ENCODE measurements around the gene USP2. TPM values are rescaled to one million over a fixed set of nuclear protein-coding genes. Genes with fewer than 3 reads are reported as not detected.

Gene USP2
- polyA plus RNA-seq, 1 donor (not counting 4 experiments of a cell fraction or from before 2014, with no cell fraction given): 0.35 TPM

DNA sequence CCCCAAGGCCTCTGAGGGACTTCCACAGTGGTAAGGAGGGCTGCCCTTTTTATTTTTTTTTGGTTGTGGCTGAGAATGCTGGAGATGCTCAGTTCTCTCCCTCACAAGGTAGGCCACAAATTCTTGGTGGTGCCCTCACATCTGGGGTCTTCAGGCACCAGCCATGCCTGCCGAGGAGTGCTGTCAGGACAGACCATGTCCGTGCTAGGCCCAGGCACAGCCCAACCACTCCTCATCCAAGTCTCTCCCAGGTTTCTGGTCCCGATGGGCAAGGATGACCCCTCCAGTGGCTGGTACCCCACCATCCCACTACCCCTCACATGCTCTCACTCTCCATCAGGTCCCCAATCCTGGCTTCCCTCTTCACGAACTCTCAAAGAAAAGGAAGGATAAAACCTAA, 37.3 kb upstream of the USP2 start:
- no peak for DNase-seq (ENCODE audit: low read depth, low spot score)
- peaks cover 39% of the 10 kb centered on the region for H3K27me3 ChIP-seq (ENCODE audit: control insufficient read depth, extremely low read depth, insufficient read depth, low read length)
- H3K79me2 ChIP-seq (ENCODE audit: control insufficient read depth, insufficient read depth, low read length): no peaks in the 10 kb centered on the region
- no peak overlapping the region for H3K4me3 ChIP-seq (ENCODE audit: control insufficient read depth in 2 of 3, extremely low read depth in 1 of 3, insufficient read depth in 2 of 3, low read depth in 1 of 3, low read length in 3 of 3)
- no peak for FAIRE-seq
- H3K9me3 ChIP-seq (ENCODE audit: control insufficient read depth, low read depth, low read length): no peaks in the 10 kb centered on the region
- TF ChIP-seq EZH2 (IDR thresholded peaks at IDR 0.05; ENCODE audit: low read length): no peak
- TF ChIP-seq, protein P1, sequence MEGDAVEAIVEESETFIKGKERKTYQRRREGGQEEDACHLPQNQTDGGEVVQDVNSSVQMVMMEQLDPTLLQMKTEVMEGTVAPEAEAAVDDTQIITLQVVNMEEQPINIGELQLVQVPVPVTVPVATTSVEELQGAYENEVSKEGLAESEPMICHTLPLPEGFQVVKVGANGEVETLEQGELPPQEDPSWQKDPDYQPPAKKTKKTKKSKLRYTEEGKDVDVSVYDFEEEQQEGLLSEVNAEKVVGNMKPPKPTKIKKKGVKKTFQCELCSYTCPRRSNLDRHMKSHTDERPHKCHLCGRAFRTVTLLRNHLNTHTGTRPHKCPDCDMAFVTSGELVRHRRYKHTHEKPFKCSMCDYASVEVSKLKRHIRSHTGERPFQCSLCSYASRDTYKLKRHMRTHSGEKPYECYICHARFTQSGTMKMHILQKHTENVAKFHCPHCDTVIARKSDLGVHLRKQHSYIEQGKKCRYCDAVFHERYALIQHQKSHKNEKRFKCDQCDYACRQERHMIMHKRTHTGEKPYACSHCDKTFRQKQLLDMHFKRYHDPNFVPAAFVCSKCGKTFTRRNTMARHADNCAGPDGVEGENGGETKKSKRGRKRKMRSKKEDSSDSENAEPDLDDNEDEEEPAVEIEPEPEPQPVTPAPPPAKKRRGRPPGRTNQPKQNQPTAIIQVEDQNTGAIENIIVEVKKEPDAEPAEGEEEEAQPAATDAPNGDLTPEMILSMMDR (optimal IDR thresholded peaks at IDR 0.05 in 1 of 3, IDR thresholded peaks at IDR 0.05 in 1 of 3, conservative IDR thresholded peaks at IDR 0.05 in 1 of 3; ENCODE audit: extremely low read depth in 1 of 3, insufficient read depth in 2 of 3, low read length in 3 of 3): no peak
- H4K20me1 ChIP-seq (ENCODE audit: control insufficient read depth, extremely low read depth, insufficient read depth, low read length): no peaks in the 10 kb centered on the region
- no peaks in the 10 kb centered on the region for H3K9me1 ChIP-seq (ENCODE audit: control insufficient read depth, extremely low read depth, insufficient read depth, low read length)
- H3K9ac ChIP-seq (ENCODE audit: control insufficient read depth, extremely low read depth, insufficient read depth, low read length): no peak overlapping the region
- dilution Hi-C loops (cut with MboI; ENCODE audit: extremely low pct_ligation_motif_present, low sequenced_read_pairs): no loop called here
- H3K27ac ChIP-seq (ENCODE audit: control insufficient read depth, insufficient read depth, low read length): no peak overlapping the region
- no peak overlapping the region for H3K4me2 ChIP-seq (ENCODE audit: control insufficient read depth, extremely low read depth, insufficient read depth, low read depth, low read length)
- H3K36me3 ChIP-seq (ENCODE audit: control insufficient read depth in 2 of 2, extremely low read depth in 1 of 2, insufficient read depth in 2 of 2, low read length in 2 of 2): no peaks in the 10 kb centered on the region
- H2AFZ ChIP-seq (ENCODE audit: control insufficient read depth, low read length): no peak overlapping the region
- H3K4me1 ChIP-seq (ENCODE audit: control insufficient read depth, extremely low read depth, insufficient read depth, low read length): peaks cover 25% of the 10 kb centered on the region

DNA sequence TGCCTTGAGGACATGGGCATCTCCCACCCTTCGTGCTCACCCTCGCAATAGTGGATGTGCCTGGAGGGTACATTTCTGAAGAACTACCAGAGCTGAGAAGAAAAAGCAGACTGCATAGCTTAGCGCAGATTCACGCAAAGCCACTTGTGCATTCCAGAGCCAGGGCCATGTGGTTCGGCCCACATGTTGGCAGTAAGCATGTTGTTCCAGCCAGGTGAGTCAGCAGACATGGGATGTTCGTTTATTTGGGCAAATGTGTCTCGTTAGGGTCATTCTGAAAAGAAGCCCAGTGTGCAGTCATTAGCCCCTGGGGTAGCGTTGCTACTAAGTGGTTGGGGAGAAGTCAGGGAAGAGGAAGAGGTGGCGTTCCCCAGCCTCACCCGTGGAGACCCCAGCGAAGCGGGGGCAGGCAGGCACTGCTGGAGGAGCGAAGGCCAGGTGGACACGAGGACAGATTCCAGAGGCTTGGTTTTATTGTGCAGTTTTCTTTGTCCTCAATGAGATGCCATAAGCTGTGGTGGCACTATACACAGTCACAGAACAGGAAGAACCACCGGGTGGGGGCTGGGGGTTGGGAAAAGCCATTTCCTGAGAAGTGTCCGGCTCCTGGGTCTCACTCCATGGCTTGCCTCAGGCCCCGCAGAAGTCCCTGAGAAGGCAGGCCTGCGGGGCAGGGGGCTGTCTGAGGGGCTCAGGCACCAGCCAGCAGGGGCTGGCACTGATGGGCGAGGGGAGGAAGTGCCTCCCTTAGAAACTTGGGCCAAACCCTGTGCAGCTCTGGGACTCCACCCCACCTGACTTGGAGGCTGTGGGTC, 36.4 kb upstream of the USP2 start:
- FAIRE-seq (peak; percentile 98), DNase-seq (ENCODE audit: low read depth, low spot score) (peak; percentile 49)
- Histone ChIP-seq H3K27me3 (ENCODE audit: control insufficient read depth, extremely low read depth, insufficient read depth, low read length) (peaks cover 32% of the 10 kb centered on the region), H3K4me2 (ENCODE audit: control insufficient read depth, extremely low read depth, insufficient read depth, low read depth, low read length) (peak overlapping the region; percentile 22), H3K4me1 (ENCODE audit: control insufficient read depth, extremely low read depth, insufficient read depth, low read length) (peaks cover 25% of the 10 kb centered on the region), H3K36me3 (ENCODE audit: control insufficient read depth in 2 of 2, extremely low read depth in 1 of 2, insufficient read depth in 2 of 2, low read length in 2 of 2) (no peaks in the 10 kb centered on the region), H4K20me1 (ENCODE audit: control insufficient read depth, extremely low read depth, insufficient read depth, low read length) (no peaks in the 10 kb centered on the region), H3K9me3 (ENCODE audit: control insufficient read depth, low read depth, low read length) (no peaks in the 10 kb centered on the region), H3K79me2 (ENCODE audit: control insufficient read depth, insufficient read depth, low read length) (no peaks in the 10 kb centered on the region), H2AFZ (ENCODE audit: control insufficient read depth, low read length) (no peak overlapping the region), H3K4me3 (ENCODE audit: control insufficient read depth in 2 of 3, extremely low read depth in 1 of 3, insufficient read depth in 2 of 3, low read depth in 1 of 3, low read length in 3 of 3) (no peak overlapping the region), H3K9me1 (ENCODE audit: control insufficient read depth, extremely low read depth, insufficient read depth, low read length) (no peaks in the 10 kb centered on the region), H3K9ac (ENCODE audit: control insufficient read depth, extremely low read depth, insufficient read depth, low read length) (no peak overlapping the region), H3K27ac (ENCODE audit: control insufficient read depth, insufficient read depth, low read length) (peak overlapping the region; percentile 10)
- TF ChIP-seq, protein P1 (optimal IDR thresholded peaks at IDR 0.05 in 1 of 3, IDR thresholded peaks at IDR 0.05 in 1 of 3, conservative IDR thresholded peaks at IDR 0.05 in 1 of 3; ENCODE audit: extremely low read depth in 1 of 3, insufficient read depth in 2 of 3, low read length in 3 of 3): no peak
- TF ChIP-seq EZH2 (IDR thresholded peaks at IDR 0.05; ENCODE audit: low read length): no peak
- dilution Hi-C loops (cut with MboI; ENCODE audit: extremely low pct_ligation_motif_present, low sequenced_read_pairs): no loop called here
